Bronchial epithelial cell (primary cell): ENCODE data around the gene MOSPD3. TPM values are rescaled to one million over a fixed set of nuclear protein-coding genes. Genes with fewer than 3 reads are reported as not detected.
A peak's percentile ranks its signal among the peaks of the same experiment; 100 is the strongest.

Experiments
- DNase-seq: peaks from one replicate; pipeline ENCODE4 v3.0.0-alpha.2; 2010; ENCODE audit warnings: low read depth
- FAIRE-seq: peaks from 2 replicates; lab custom pipeline; 2011; peaks lifted over from hg19 to GRCh38; lab: Jason Lieb, UNC
- H3K27me3 ChIP-seq: 2 replicates; pipeline ENCODE4 v1.5.1; 2011; ENCODE audit warnings: low read length; ENCODE audit not compliant: control insufficient read depth, insufficient read depth
- H3K36me3 ChIP-seq: 2 replicates; pipeline ENCODE4 v1.5.1; 2011; ENCODE audit warnings: low read length; ENCODE audit not compliant: control insufficient read depth, insufficient read depth
- H3K4me3 ChIP-seq: 2 replicates; pipeline ENCODE4 v1.5.1; 2011; ENCODE audit warnings: mild to moderate bottlenecking, low read depth, low read length, control low read depth
- total RNA-seq: library from RNA; depleted of rRNA; stranded (reverse); fragments of >200 nt; gene quantifications from 2 replicates; pipeline ENCODE4 v1.2.1, GENCODE V29; 2014
- TF ChIP-seq, protein P1 (sequence below): IDR thresholded peaks from 2 replicates; pipeline ENCODE4 v1.5.1; 2011; ENCODE audit warnings: mild to moderate bottlenecking, moderate library complexity, low read length, control low read depth, inconsistent platforms; ENCODE audit not compliant: insufficient read depth, severe bottlenecking

The MOSPD3 gene
- total RNA-seq, 1 donor from 2014 or later: 1.8 TPM

DNA sequence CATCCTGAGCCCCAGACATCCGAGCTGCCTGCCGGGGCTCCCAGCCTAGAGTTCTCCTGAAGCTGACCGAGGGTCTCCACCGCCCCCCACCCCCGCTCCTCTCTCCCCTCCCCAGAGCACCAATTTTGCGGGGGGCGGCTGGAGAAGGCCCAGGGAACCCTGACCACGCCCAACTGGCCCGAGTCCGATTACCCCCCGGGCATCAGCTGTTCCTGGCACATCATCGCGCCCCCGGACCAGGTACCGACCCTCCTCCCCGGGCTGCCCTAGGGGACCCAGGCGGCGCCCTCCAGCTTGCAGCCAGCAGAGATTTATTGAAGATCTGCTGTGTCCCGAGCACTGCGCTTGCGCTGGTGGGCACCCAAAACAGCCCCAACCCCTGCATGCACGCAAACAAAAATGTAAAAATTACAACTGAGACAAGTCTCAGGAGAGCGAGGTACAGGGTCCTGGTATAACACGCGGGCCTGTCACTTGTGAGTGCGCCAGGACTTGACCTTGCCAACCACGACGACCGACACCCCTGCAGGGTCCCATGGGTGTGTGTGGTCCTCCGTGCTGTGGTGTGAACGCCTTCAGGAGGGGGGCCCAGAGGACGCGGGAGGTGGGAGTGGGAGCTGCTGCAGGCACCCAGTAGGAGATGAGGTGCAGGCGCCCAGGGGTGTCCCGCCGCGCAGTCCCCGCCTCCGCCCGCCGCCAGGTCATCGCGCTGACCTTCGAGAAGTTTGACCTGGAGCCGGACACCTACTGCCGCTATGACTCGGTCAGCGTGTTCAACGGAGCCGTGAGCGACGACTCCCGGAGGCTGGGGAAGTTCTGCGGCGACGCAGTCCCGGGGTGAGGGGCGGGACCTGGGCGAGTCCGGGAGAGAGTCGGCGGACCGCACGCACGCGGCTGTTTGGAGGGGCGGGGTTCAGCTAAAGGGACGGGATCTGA is 7.1 kb upstream of the MOSPD3 start:
- no peaks in the 10 kb centered on the region for H3K27me3 ChIP-seq
- DNase-seq: peak; percentile 18
- TF ChIP-seq, protein P1, sequence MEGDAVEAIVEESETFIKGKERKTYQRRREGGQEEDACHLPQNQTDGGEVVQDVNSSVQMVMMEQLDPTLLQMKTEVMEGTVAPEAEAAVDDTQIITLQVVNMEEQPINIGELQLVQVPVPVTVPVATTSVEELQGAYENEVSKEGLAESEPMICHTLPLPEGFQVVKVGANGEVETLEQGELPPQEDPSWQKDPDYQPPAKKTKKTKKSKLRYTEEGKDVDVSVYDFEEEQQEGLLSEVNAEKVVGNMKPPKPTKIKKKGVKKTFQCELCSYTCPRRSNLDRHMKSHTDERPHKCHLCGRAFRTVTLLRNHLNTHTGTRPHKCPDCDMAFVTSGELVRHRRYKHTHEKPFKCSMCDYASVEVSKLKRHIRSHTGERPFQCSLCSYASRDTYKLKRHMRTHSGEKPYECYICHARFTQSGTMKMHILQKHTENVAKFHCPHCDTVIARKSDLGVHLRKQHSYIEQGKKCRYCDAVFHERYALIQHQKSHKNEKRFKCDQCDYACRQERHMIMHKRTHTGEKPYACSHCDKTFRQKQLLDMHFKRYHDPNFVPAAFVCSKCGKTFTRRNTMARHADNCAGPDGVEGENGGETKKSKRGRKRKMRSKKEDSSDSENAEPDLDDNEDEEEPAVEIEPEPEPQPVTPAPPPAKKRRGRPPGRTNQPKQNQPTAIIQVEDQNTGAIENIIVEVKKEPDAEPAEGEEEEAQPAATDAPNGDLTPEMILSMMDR: no peak

DNA sequence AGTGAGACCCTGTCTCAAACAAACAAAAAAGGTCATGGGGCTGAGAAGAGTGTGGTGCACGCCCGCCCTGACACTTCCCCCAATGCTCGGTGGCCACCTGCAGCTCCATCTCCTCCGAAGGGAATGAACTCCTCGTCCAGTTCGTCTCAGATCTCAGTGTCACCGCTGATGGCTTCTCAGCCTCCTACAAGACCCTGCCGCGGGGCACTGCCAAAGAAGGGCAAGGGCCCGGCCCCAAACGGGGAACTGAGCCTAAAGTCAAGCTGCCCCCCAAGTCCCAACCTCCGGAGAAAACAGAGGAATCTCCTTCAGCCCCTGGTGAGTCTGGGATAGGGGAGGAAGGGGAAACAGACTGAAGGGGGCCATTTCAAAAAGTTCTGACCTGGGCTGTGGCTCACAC is 6.0 kb upstream of the MOSPD3 start:
- DNase-seq (no peak), FAIRE-seq (no peak)
- TF ChIP-seq, protein P1: no peak
- H3K4me3 ChIP-seq: no peak overlapping the region
- H3K36me3 ChIP-seq: no peaks in the 10 kb centered on the region
- no peaks in the 10 kb centered on the region for H3K27me3 ChIP-seq

More for the DNA sequence above, 7.1 kb upstream of the MOSPD3 start:
- H3K36me3 ChIP-seq: no peaks in the 10 kb centered on the region
- no peak for FAIRE-seq
- H3K4me3 ChIP-seq: peak overlapping the region; percentile 60

DNA sequence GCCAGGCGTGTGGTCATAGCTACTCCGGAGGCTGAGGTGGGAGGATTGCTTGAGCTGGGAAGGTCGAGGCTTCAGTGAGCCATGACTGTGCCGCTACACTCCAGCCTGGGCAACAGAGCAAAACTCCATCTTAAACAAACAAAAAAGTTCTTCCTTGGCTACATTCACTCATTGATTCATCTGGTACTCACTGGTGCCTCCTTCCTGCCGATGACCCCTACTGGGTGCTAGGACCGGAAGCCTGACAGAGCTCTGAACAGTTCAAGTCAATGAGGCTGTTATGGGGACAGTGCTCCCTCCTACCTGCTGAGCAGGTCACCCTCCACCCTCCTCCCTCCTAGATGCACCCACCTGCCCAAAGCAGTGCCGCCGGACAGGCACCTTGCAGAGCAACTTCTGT is 5.2 kb upstream of the MOSPD3 start:
- no peaks in the 10 kb centered on the region for H3K27me3 ChIP-seq
- TF ChIP-seq, protein P1: no peak
- no peaks in the 10 kb centered on the region for H3K36me3 ChIP-seq
- H3K4me3 ChIP-seq: no peak overlapping the region
- peak; percentile 45 for DNase-seq
- FAIRE-seq: no peak

DNA sequence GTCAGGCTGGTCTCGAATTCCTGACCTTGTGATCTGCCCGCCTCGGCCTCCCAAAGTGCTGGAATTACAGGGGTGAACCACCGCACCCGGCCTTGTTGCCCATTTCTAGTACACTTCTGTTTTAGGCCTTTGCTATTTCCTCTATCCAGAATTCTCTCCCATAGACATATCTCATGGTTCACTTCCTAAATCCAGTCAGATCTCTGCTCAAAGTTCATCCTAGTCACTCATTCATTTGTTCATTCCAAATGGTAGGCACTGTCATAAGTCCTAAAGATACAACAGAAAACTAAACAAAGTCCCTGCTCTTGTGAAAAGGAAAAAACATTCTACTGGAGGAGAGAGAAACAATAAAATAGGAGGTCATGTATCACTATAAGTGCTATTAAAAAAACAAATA is 2.4 kb upstream of the MOSPD3 start:
- no peak for FAIRE-seq
- DNase-seq: no peak
- Histone ChIP-seq H3K36me3 (peaks cover 1% of the 10 kb centered on the region), H3K27me3 (no peaks in the 10 kb centered on the region), H3K4me3 (no peak overlapping the region)
- TF ChIP-seq, protein P1: no peak

DNA sequence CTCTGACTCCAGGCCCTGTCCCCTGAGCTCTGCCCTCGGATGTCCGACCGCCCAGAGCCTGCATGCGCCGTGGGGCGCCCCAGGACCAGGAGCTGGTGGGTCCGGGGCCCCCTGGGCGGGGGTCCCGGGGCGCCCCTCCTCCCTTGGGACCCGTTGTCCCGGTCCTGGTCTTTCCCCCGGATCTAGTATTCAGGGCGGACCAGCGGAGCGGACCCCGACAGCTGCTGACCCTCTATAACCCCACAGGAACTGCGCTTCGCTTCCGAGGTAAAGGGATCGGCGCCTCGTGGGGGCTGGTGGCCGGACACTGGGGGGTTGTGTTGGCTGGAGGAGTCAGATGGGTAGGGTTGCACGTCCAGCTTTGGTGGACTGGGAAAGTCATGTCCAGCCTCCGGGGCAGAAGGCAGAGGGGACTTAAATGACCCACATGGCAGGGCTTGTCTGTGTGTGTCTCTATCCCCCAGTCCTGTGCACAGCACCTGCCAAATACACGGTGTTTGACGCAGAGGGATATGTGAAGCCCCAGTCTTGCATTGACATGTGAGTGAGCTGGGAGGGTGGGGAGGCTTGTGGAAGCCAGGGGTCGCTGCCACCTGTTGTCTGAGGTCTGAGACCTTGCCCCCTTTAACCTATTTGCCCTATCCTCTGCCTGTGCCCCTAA is 520 bp downstream of the MOSPD3 start:
- no peaks in the 10 kb centered on the region for H3K27me3 ChIP-seq
- DNase-seq (no peak), FAIRE-seq (no peak)
- H3K36me3 ChIP-seq: peaks cover 1% of the 10 kb centered on the region
- TF ChIP-seq, protein P1: peak; percentile 15
- H3K4me3 ChIP-seq: peak overlapping the region; percentile 72
